A673 (cell line): ENCODE data around the gene CCKAR. TPM values are rescaled to one million over a fixed set of nuclear protein-coding genes. Genes with fewer than 3 reads are reported as not detected.

Experiments
- BruUV-seq: library from RNA; stranded (reverse); fragments of 400-500 nt; replicated peaks from 2 replicates; lab custom pipeline; 2021; lab: Mats Ljungman, UMichigan
- CTCF ChIA-PET: fragments of 300-600 bp; sonication (Branson Sonifier 250); formaldehyde crosslinking; loops from one replicate; lab custom pipeline; 2022; ENCODE audit warnings: antibody characterized with exemption; lab: Charles Lee
- POLR2A ChIA-PET: fragments of 300-600 bp; sonication (Branson Sonifier 250); formaldehyde crosslinking; loops from one replicate; lab custom pipeline; 2022; ENCODE audit warnings: antibody characterized with exemption; ENCODE audit not compliant: low non-redundant PET; lab: Charles Lee
- DNase-seq: peaks from one replicate; pipeline ENCODE4 v3.0.0-alpha.2; 2015; ENCODE audit warnings: low spot score
- H3K27ac ChIP-seq: fragments of 200-600 bp; sonication (generic); 2 replicates; pipeline ENCODE4 v1.5.1; 2016; ENCODE audit warnings: mixed run types, low read depth, mild to moderate bottlenecking, mixed read lengths, antibody characterized with exemption, low read length; ENCODE audit not compliant: poor library complexity, severe bottlenecking
- H3K27me3 ChIP-seq: fragments of 200-600 bp; sonication (generic); replicated peaks from 2 replicates; pipeline ENCODE4 v1.6.1; 2017; ENCODE audit warnings: mixed run types, low read depth, mild to moderate bottlenecking, mixed read lengths, antibody characterized with exemption, low read length; ENCODE audit not compliant: insufficient read depth, poor library complexity
- H3K36me3 ChIP-seq: fragments of 200-600 bp; sonication (generic); 2 replicates; pipeline ENCODE4 v1.6.1; 2016; ENCODE audit warnings: mixed run types, mild to moderate bottlenecking, mixed read lengths, antibody characterized with exemption, low read length; ENCODE audit not compliant: insufficient read depth, poor library complexity, severe bottlenecking
- H3K4me1 ChIP-seq: fragments of 200-600 bp; sonication (generic); 2 replicates; pipeline ENCODE4 v1.6.1; 2017; ENCODE audit warnings: mixed run types, mild to moderate bottlenecking, mixed read lengths, antibody characterized with exemption, low read length; ENCODE audit not compliant: insufficient read depth, poor library complexity, severe bottlenecking
- H3K4me3 ChIP-seq: fragments of 200-600 bp; sonication (generic); 2 replicates; pipeline ENCODE4 v1.5.1; 2016; ENCODE audit warnings: low read depth, mixed run types, mild to moderate bottlenecking, mixed read lengths, low read length; ENCODE audit not compliant: poor library complexity, severe bottlenecking
- H3K9me3 ChIP-seq: fragments of 200-600 bp; sonication (generic); 2 replicates; pipeline ENCODE4 v1.6.1; 2016; ENCODE audit warnings: mixed run types, low read depth, mild to moderate bottlenecking, mixed read lengths, antibody characterized with exemption, low read length; ENCODE audit not compliant: poor library complexity, severe bottlenecking
- CTCF ChIP-seq: fragments of 300-800, 200-600 bp; sonication (generic); conservative IDR thresholded peaks from 2 replicates; pipeline ENCODE4 v1.5.1; 2017; ENCODE audit warnings: low read depth, mild to moderate bottlenecking, antibody characterized with exemption, low read length, moderate library complexity, mixed read lengths
- EZH2 ChIP-seq: fragments of 200-600 bp; sonication (generic); IDR thresholded peaks from 2 replicates; pipeline ENCODE4 v1.6.1; 2017; ENCODE audit warnings: borderline replicate concordance, low read depth, mild to moderate bottlenecking, mixed read lengths, antibody characterized with exemption, low read length; ENCODE audit not compliant: poor library complexity, severe bottlenecking
- intact Hi-C: fragments of 100-400 bp; cut with micrococcal nuclease; formaldehyde crosslinking; loops from one replicate; pipeline ENCODE4 v1.10.0; 2022; ENCODE audit not compliant: unreplicated experiment
- total RNA-seq: library from RNA; stranded (reverse); gene quantifications from 2 replicates; pipeline ENCODE4 v1.2.3, GENCODE V29; 2021

The CCKAR gene
- total RNA-seq, 1 experiment from 2014 or later: not detected

- TF ChIP-seq CTCF (no peak), EZH2 (no peak)
- Histone ChIP-seq H3K27me3 (no peaks in the 10 kb centered on the region), H3K27ac (no peak overlapping the region), H3K4me3 (no peak overlapping the region), H3K36me3 (no peaks in the 10 kb centered on the region), H3K9me3 (no peaks in the 10 kb centered on the region), H3K4me1 (peaks cover 4% of the 10 kb centered on the region)
- peak; percentile 51 for DNase-seq
- BruUV-seq: no TSS peak
- ChIA-PET POLR2A (interaction anchor here (0.7 kb wide), 1 partner anchor 77 kb away, joined by 7 read pairs; no protein-coding TSS in a partner anchor), CTCF (no interaction called here)
- intact Hi-C loops: no loop called here
Measured at GRCh38 chr4:26491449-26492170, 1.3 kb upstream of the CCKAR start.

GRCh38 chr4:26490960-26491284, 638 bp upstream of the CCKAR start:
- no TSS peak for BruUV-seq
- ChIA-PET CTCF (no interaction called here), POLR2A (no interaction called here)
- no peaks in the 10 kb centered on the region for H3K9me3 ChIP-seq
- no peaks in the 10 kb centered on the region for H3K36me3 ChIP-seq
- H3K27me3 ChIP-seq: no peaks in the 10 kb centered on the region
- peaks cover 4% of the 10 kb centered on the region for H3K4me1 ChIP-seq
- no peak overlapping the region for H3K4me3 ChIP-seq
- no peak overlapping the region for H3K27ac ChIP-seq
- DNase-seq: no peak
- TF ChIP-seq EZH2 (no peak), CTCF (no peak)
- intact Hi-C loops: no loop called here

GRCh38 chr4:26489101-26489985, 941 bp downstream of the CCKAR start:
- peaks cover 4% of the 10 kb centered on the region for H3K4me1 ChIP-seq
- no peak for DNase-seq
- no peaks in the 10 kb centered on the region for H3K27me3 ChIP-seq
- H3K4me3 ChIP-seq: no peak overlapping the region
- CTCF ChIA-PET: no interaction called here
- POLR2A ChIA-PET: no interaction called here
- BruUV-seq: no TSS peak
- H3K36me3 ChIP-seq: no peaks in the 10 kb centered on the region
- intact Hi-C loops: no loop called here
- no peaks in the 10 kb centered on the region for H3K9me3 ChIP-seq
- TF ChIP-seq EZH2: no peak
- TF ChIP-seq CTCF: no peak
- H3K27ac ChIP-seq: no peak overlapping the region
